ENCODE data around the gene NEDD8.
A peak's percentile ranks its signal among the peaks of the same experiment; 100 is the strongest.
"Not testable (repeated sequence)": the region's sequence is repeated elsewhere in the genome, so short reads cannot be mapped to it uniquely, and the experiment has no call there.

NEDD8 gene

GRCh38 chr14:24222987-24223386, 9.2 kb downstream of the NEDD8 start:
- DNase-seq (ENCODE audit: low read depth in 2 of 2), result not testable (repeated sequence)

DNA sequence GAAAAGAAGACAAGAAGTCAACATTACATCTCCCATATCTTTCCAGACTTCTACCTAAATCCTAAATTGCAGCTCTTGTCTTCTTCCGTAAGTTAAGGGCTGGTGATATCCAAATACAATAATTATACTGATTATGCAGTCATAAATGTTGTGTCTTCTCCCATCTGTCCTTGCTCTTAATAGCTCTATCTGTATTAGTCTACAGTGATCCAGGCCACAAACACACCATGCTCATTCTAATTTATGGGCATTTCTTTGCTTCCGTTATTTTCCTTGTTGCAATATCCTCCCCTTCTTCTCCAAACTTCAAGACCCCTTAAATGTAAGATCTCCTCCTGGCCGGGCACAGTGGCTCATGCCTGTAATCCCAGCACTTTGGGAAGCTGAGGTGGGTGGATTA, 12.6 kb downstream of the NEDD8 start:
- no peak for DNase-seq (ENCODE audit: low read depth in 2 of 2)

DNA sequence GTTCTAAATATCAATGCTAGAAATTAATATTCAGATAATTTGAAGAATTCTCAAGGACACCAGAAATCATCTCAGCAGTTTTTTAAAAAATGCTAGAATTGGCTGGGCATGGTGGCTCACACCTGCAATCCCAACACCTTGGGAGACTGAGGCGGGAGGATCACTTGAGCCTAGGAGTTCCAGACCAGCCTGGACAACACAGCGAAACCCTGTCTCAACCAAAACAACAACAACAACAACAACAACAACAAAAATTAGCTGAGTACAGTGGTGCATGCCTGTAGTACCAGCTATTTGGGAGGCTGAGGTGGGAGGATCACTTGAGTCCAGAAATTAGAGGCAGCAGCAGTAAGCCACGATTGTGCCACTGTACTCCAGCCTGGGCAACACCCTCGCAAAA, 13.1 kb downstream of the NEDD8 start:
- DNase-seq (ENCODE audit: low read depth in 2 of 2), result no peak

DNA sequence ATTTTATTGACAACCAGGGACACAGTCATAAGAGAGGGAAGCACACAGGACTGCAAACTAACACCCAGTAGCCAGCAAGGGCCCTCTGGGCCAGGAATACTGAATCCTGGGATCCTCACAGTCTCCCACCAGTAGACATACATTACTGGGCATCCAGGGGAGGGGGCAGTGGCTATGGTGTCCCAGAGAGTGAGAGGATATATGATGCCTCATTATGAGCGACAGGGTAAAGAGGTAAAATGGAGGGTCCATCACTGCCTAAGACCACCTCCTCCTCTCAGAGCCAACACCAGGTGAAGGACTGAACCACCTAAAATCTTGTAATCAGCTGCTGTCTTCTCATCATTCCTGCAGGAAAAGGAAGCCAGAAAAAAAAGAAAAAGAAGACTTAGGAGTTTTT, 15.3 kb downstream of the NEDD8 start:
- DNase-seq (ENCODE audit: low read depth in 2 of 2), result not testable (repeated sequence)

DNA sequence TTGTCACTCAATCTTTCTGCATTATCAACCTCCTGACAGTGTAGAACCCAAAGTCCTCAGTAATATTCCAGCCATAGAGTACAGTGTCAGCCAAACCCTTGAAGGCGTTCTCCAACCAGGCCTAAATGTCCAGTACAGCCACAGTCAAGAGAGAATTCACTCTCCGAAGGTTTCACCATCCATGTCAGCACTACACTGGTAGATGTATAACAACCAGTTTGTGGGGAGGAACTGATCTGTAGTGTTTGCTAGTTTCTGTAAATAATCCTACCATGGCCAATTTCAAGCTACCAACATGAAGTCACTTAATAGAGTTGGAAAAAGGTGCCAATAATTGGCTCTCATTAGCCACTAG, 15.8 kb downstream of the NEDD8 start:
- no peak for DNase-seq (ENCODE audit: low read depth in 2 of 2)

GRCh38 chr14:24215495-24216344, 16.4 kb downstream of the NEDD8 start, which contains the start of gene MDP1:
Gene MDP1, minus strand, starts transcription at chr14:24216066. Its CDS starts 111 bp downstream, at chr14:24215955.
- peak; percentile 63 to 75 for DNase-seq (ENCODE audit: low read depth in 2 of 2)

DNA sequence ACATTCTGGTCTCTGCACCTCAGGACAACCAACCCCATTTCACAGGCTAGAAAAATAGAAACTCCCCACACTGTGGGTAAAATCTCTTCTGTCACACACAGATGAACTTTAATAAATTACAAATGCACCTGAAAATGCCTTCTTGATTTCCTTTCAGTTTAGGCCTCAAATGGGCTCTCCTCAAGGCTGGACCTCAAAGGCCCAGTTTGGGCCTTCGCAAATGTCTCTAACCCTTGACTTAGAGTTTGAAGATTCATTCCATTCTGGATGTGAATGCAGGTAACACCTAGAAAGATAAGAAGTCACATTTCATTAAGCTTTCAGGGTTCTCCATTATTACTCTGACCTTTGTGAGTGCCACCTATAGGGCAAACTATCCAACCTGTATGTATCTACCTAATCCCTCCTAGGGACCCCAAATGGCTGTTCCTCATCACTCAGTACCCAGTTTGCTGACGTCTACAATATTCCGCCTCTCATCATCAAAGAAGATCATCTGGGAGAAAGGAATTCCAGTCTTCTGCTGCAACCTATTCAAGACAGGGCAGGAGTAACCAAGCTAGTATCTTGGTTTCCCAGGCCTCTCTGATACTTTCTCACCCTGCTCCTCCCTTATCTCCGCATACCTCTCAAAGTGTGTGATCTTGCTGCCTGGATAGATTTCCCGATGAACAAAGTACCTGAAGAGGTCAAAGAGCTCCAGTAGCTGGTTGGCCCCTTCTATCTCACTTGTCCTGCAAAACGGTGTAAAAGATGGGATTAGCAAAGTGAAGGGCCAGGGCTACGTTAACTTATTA, 18.1 kb downstream of the NEDD8 start:
- DNase-seq (ENCODE audit: low read depth in 2 of 2), result no peak

- DNase-seq (ENCODE audit: low read depth in 2 of 2), result peak; percentile 92 to 93
Observed at GRCh38 chr14:24212924-24213865, 19.0 kb downstream of the NEDD8 start, which contains the start of gene CHMP4A. Gene CHMP4A, minus strand, starts transcription at chr14:24213488. Its CDS starts 49 bp downstream, at chr14:24213439.

DNA sequence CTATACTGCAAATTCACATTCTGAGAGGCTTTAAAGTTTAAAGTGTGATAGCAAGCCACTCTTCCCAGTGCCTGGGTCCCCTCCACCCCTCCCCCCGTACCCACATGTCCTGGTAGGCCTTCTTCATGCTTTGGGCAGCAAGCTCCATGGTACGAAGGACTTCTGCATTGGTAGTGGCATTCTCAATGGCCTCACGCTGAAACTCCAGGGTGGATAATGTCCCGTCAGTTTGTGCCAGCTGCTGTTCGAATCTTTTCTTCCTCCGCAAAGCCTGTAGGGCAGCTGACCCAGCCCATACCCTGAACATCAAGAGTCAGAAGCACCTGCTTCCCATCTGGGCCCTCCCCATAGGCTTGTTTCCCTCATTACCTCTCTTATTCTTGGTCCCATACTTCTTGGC, 20.9 kb downstream of the NEDD8 start:
- no peak for DNase-seq (ENCODE audit: low read depth in 2 of 2)

- DNase-seq (ENCODE audit: low read depth in 2 of 2), result no peak
Observed at GRCh38 chr14:24207625-24208024, 24.5 kb downstream of the NEDD8 start.

DNA sequence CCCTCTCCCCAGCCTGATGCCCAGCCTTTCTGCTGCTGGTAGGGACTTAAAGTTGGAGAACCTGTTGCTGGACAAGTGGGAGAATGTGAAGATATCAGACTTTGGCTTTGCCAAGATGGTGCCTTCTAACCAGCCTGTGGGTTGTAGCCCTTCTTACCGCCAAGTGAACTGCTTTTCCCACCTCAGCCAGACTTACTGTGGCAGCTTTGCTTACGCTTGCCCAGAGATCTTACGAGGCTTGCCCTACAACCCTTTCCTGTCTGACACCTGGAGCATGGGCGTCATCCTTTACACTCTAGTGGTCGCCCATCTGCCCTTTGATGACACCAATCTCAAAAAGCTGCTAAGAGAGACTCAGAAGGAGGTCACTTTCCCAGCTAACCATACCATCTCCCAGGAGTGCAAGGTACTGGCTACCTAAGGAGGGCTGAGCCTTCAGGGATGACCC, 25.0 kb downstream of the NEDD8 start:
- DNase-seq (ENCODE audit: low read depth in 2 of 2), result no peak

GRCh38 chr14:24206260-24207103, 25.7 kb downstream of the NEDD8 start:
- no peak for DNase-seq (ENCODE audit: low read depth in 2 of 2)

GRCh38 chr14:24204163-24205146, 27.7 kb downstream of the NEDD8 start:
- DNase-seq (ENCODE audit: low read depth in 2 of 2), result no peak

DNA sequence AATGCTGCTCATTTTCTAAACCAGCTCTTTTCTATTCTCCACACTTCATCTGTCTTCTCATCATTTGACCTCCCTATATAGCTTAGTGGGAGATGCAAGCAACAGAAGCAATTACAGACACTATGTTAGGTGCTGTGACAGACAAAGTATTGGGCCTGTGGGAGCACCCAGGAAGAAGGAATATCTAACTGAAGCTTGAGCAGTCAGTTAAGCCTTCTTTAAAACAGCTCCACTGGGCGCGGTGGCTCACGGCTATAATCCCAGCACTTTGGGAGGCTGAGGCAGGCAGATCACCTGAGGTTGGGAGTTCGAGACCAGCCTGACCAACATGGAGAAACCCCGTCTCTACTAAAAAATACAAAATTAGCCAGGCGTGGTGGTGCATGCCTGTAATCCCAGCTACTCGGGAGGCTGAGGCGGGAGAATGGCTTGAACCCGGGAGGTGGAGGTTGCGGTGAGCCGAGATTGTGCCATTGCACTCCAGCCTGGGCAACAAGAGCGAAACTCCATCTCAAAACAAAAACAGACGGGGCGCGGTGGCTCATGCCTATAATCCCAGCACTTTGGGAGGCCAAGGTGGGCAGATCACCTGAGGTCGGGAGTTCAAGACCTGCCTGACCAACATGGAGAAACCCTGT, 28.8 kb downstream of the NEDD8 start:
- DNase-seq (ENCODE audit: low read depth in 2 of 2), result not testable (repeated sequence)

- not testable (repeated sequence) for DNase-seq (ENCODE audit: low read depth in 2 of 2)
Observed at GRCh38 chr14:24202538-24202937, 29.6 kb downstream of the NEDD8 start.

GRCh38 chr14:24198814-24199524, 33.2 kb downstream of the NEDD8 start:
- no peak for DNase-seq (ENCODE audit: low read depth in 2 of 2)

DNA sequence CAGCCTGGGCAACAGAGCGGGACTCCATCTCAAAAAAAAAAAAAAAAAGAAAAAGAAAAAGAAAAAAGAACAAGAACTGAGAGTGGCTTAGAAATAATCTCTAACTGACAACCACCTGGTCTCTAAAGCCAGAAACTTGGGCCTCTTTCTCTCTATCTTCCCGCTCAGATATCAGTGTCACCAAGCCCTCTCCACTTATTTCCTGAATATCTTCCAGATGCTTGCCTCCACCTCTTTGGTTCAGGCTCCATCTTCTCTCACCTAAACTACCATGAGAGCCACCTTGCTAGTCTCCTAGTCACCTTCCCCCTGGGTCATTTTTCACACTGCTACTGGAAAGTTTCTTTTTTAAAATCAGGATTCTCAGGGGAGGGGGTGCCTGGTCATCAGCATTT, 35.1 kb downstream of the NEDD8 start:
- no peak for DNase-seq (ENCODE audit: low read depth in 2 of 2)
